Activated T-helper 9 cell treated with anti-CD3 and anti-CD28 coated beads, Interleukin-2, amount 50 U/mL, for 16 hours (primary cell): ENCODE results near the gene ART3.

Experiments
- DNase-seq: peaks from one replicate; pipeline ENCODE4 v3.0.0-alpha.2; 2020; ENCODE audit warnings: low read depth

ART3 gene

DNA sequence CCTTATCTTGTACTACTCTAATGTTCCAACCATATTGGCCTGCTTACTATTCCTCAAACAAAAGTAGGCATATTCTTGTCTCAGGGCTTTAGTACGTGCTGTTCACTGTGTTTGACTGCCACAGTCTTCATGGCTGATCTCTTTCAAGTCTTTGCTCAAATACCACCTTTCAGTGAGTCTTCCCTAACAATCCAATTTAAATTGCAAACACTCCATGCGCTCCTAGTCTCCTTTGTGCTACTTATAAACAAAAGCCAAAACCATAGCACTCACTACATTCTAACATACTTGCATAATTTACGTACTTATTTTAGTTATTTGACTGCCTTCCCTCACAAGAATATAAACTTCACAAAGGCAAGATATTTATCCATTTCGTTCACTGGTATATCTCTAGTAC is 1.7 kb upstream of the ART3 start:
- no peak for DNase-seq

DNA sequence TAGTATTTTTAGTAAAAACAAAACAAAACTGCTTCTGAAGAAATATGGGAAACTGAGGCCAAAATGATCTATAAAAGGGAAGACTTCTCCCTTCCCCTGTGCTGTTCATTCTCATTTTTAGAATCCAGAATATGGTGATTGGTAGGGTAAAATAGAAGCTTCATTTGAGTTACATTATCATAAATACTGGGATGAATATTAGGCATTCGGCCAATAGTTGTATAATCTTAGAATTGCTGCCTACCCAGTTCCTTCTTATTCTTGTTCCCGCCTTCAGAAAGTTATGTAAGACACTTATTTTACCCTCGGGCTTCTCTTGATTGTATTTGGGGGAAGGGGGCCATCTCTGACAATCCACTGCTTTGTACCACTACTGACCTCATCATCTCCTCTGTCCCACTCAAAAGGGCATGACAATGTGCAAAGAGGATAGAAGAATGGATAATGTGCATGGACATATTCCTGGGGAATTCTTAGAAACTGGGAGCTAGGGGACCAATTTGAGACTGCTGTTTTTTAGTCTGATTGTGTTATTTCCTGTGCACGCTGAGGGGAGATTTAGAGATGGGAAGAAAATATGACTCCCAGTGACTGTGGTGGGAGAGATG is 588 bp downstream of the ART3 start:
- DNase-seq = no peak

DNA sequence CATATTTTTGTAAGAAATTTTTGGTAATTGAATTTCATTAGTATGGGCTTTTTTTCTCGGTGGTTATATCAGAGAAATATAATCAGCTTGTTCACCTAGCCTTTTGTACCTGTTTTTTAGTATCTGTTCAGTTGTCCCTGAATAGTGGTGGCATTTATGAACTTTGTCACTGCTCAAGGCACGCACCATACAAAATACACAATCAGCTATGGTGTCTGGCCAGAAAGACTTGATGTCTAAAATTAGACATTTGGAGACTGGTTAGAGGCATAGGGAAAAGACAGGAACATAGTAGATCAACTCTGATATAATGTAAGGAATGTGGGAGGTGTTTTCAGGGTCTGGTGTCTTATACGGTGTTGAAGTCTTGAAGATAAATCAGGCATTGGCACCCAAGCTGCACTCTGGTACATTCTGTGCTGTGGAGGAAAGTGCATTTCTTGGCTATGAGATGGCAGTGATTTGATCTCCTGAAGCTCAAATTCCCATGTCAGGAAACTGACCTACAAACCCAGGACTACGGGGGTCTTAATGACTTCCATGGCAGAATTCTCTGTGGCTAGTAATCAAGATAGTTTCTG is 3.6 kb downstream of the ART3 start:
- DNase-seq = no peak

DNA sequence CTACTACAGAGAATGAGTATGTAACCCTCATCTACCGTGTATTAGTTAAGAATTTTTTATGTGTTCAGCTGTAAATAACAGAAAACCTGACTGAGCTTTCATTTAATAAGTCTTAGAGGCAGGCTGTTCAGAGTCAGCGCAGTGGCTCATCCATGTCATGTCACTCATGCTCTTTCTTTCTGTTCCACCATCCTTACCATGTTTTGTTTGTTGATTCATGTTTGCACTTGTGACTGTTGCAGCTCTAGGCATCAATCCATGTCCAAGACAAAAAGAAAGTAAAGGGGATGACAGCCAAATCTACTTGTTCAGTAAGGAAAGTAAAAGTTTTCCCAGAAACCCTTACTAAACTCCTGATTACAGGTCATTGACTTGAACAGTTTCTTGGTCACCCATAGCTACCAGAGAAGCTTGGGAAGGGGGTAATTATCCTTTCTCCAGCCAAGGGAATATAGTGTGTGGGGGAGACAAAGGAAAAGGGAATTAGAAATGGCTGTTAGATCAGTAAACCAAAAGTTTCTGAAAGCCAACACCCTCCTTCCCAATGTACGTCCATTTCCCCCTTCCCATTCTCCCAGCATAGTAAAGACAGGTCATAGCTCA is 9.0 kb downstream of the ART3 start:
- DNase-seq = no peak

DNA sequence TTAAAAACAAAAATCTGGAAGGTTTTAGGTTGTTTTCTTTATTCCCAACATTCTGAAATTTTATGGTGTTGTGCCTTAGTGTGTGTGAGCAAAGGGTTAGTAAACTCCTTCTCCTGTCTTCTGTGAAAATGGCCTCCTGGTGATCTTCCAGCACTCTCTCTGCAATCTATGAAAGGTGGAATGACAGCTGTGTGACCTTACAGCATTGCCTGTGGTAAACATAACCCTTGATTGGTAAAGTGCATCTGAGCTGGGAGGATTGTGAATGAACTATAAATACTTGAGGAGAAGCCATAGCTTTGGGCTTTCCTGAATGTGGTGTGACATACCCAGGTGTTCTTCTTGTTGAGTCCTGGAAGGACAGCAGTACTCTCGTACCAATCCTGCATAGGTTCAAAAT is 10.0 kb downstream of the ART3 start:
- no peak for DNase-seq

DNA sequence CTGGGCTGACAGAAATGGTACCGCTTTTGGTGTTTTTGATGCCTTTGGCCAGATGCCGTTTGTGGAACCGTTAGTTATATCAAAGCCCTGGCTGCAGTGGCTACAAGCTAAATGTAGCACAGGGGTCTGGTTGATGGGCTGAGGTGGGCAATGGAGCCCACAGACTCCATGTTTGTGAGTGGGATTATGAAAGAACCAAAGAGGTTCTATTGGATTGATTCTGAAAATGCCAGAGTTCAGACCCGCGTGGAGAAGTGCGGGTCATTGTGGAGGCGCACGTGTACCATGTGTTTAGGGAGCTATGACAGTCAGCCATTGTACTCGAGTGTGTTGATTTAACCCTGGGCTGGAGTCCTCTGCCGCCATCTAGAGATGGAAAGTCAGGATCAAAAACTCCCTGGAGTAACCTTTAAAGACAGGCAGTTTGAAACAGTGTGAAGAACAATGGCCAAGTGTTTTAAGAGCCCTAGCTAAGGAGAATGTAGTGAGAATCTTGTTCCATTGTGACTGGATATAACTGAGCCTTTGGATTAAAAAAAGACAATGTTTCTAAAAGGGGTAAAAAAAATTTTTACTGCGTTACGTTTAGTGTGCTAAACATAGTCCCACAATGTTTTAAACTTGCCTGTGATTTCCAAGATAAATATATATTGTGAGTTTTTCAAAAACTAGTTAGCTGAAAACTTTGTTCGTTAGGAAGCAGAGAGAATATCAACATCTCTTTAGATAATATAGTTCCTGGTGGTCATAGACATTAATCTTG is 12.7 kb downstream of the ART3 start:
- DNase-seq = no peak

DNA sequence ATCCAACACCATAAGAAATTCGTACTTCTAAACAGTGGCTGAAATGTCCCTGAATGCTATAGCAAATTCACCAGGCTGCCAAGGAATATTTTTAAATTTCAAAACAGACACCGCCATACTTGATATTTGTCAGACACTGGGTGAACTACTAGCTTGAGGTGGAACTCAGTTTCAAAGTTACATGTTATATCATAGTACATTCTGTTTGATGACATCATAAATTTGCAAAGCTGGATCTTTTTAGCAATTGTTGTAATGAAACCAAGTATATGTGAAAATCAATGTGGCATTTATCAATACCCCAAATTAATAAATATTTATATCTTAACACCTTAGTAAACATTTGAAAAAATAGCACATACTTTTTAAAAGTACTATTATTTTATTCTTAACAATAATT is 14.2 kb downstream of the ART3 start:
- no peak for DNase-seq

DNA sequence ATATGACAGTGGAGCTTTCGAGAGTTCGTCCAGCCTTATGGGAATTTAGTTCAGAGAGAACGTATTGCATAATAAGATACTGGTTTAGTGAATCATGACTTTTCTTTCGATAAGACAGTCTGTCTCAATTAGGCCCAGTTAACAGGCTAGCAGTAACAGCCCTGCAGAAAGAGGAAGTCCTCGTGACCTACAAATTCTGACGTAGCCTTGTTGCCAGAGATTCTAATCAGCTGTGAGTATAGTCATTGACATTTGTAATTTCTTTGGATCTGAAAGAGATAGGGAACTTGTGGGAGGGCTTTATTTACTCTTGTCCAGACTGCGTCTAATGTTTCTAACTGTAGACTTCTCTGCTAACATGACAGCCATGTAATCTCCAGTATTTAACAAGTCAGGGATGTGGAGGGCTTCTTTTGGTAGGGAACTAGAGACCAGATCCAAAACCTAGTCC is 15.8 kb downstream of the ART3 start:
- DNase-seq = no peak

DNA sequence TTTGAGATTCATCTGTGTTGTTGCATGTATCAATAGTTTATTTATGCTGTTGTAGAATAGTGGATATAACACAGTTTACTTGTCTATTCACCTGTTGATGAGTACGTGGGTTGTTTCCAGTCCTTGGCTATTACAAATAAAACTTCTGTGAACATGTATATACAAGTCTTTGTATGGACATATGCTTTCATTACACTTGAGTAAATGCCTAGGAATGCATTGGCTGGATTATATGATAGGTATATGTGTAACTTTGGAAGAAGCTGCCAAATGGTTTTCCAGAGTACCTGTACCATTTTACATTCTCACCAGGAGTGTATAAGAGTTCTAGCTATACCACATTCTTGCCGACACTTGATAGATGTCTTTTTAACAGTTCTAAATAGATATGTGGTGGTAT is 16.5 kb downstream of the ART3 start:
- no peak for DNase-seq

DNA sequence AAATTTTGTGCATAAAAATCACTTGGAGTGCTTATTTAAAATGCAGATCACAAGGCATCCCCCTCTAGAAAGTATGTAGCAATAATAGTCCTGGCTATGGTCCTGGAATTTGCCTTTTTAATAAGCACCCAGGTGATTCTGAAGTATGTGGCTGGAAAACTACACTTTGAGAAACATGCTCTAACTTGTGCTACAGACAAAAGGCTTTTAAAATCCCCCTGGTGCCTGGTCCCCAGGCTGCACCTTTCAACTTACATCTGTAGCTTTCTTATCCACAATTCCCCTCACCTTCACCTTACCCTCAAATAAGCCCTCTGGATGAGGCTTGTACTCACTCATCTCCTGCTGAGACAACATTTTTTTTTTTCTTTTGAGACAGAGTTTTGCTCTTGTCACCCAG is 21.1 kb downstream of the ART3 start:
- no peak for DNase-seq

DNA sequence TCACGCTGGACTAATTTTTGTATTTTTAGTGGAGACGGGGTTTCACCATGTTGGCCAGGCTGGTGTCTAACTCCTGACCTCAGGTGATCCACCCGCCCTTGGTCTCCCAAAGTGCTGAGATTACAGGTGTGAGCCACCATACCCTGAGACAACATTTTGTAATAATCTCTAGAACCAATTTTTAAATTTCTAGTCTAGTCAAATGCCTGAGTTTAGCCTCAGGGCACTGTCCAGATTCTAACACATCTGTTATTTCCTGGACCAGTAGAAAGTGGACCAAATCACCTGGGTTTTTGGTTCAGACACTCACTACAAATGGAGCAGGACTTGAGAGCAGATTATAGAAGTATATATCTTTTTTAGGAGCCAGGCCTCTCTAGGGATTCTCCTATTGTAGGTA is 21.6 kb downstream of the ART3 start:
- no peak for DNase-seq

DNA sequence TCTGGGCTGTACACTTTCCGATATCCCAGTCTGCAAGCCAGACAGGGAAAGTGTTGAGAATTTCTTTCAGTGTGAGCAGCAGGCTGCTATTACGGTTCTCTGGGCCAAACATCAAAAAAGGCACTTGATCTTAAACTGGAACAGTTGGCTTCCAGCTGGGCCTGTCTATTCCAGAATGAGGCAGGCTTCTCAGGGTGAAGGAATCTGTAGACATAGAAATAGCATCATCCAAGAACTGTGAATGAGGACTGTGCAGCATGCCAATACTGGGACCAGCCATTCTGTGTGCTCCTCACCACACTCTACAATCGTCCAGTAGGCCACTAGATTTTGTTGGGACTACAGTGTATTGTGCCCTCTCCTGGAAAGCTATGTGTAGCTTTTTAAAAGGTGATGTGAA is 31.1 kb downstream of the ART3 start:
- DNase-seq = no peak

DNA sequence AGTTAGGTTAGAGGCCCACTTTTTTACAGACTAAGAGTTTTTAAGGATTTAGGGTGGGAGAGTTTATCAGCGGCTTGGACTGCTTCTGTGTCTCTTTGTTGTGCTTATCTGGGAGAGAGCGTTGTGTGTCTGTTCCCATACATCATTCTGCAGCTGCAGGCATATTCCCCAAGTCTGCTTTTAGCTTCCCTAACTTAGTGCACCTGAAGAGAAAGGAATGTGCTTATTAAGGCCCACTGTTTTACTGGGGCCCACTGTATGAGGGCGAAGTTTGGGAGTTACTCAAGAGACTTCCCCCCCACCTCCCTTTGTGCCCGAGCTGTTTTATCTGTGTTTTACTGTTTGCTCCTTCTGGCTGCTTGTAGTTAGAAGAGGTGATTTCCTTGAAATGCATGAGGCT is 31.9 kb downstream of the ART3 start:
- no peak for DNase-seq

DNA sequence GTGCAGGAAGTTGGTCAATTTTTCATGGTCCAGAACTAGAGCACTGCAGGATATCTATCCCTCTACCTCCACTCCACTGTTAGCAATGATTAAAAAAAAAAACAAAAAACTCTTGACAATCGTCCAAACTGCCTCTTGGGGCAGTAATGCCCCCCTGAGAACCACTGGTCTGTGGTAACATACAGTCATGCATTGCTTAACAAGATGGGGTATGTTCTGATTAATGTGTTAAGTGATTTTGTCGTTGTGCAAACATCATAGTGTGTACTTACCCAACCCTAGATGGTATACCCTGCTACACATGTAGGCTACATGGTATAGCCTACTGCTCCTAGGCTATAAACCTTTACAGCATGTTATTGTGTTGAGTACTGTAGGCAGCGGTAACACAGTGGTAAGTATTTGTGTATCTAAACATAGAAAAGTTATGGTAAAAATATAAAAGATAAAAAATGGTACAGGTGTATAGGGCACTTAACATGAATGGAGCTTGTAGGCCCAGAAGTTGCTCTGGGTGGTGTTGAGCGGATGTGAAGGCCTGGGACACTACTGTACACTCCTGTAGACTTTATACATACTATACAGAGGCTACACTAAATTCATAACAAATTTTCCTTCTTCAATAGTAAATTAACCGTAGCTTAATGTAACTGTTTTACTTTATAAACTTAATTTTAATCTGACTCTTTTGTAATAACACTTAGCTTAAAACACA is 34.1 kb downstream of the ART3 start:
- DNase-seq = no peak

DNA sequence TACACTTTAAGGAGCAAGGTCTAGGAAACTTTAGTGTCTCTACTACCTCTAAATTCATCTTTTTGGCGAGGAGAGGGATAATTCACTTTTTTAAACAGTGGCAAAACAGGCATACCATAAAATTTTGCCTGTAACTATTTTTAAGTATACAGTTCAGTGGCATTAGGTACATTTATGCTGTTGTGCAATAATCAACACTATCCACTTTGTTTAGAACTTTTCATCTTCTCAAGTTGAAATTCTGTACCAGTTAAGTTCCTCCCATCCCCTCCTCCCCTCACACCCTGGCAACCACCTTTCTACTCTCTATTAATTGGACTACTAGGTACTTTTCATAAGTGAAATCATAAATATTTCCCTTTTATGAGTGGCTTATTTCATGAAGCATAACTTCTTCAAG is 42.3 kb downstream of the ART3 start:
- DNase-seq = no peak

DNA sequence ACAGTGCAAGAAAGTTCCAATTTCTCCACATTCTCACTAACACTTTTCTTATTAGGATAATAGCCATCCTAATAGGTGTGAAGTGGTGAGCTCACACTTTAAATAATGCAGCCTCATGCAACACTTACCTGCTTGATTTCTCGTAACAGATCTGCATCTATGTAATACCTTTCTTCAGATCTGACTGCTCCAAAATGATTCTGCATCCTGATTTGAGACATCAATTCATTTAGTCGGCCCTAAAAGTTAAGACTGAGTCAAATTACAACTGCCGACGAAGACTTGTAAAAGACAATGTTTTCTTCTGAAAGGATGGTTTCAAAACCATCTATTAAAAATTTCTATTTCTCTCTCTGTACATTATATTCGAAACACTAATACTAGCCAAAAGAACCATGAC is 43.0 kb downstream of the ART3 start:
- no peak for DNase-seq

DNA sequence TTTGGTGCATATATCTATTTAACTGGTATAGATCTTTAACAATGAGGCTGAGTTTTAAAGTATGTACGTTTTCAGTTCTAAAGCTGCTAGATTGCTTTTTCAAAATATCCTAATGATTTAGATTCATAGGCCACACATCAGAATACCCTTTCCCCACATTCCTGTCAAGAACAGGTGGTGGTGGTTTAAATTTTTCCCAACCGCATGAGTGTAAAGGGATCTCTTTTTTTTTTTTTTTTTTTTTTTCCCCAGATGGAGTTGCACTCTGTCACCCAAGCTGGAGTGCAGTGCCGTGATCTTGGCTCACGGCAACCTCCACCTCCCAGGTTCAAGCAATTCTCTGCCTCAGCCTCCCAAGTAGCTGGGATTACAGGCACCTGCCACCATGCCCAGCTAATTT is 45.7 kb downstream of the ART3 start:
- DNase-seq = no peak

DNA sequence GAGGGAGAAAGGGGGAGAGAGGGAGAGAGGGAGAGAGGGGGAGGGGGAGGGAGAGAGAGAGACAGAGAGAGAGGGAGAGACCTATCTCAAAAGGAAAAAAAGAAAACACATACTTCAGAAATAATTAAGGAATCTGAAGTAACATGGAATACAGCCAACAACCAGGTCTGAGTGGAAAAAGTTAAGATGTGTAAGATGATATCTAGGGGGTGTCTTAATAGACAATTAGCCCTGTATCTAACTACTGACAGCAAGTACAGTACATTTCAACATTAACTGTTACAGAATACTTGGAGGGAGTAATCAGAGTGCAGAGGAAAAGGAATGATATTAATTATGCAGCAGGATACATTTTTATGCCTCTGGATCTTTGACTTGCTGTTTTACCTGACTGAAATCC is 51.3 kb downstream of the ART3 start:
- no peak for DNase-seq

DNA sequence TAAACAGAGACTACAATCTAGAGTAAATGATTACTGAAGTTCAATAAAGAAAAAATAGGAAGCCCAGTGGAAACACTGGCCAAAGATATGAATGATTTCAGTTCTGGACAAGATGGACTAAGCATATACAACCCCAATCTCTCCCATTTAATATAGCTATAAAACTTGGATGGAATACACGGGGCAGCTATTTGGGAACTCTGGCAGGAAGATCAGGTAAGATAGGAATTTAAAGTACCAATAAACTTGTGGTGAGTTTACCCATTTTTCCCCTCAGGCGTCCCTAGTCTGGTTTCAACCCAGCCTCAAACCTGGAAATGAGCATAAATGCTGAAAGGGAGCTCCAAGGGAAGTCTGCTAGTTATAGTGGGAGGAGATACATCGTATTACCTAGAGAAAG is 53.2 kb downstream of the ART3 start:
- DNase-seq = no peak

DNA sequence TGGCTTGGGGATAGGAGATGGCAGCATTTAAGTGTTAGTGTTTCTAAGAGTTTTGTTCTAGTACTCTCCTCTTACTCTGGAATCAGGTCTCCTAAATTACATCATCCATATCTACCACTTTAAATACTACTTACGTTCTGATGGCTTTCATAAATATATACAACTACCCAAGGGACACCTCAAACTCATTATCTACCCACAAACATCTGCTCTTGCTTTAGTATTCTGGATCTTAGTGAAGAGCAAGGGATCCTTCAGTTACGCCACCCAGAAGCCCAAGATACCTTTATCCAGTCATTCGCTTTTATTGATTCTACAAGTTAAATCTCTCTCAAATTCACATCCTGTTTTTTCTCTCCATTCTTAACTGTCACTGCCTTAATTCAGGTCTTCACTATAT is 66.7 kb downstream of the ART3 start:
- no peak for DNase-seq

DNA sequence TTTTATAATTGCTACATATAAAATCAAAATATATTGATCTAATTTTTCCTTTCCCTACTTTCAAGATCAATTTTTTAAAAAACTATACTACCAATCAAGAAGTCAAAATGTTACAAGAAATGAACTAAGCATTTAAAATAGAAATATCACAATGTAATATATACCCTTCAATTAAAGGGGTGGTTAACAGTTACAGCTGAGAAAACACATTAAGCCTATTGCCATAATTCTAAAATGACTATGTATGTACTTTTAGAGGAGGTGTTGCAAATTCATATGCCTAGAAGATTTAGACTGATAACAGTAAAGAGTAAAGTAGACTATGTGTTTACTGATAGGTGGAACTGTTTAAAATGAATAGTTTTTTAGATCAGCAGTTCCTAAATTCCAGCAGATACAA is 70.0 kb downstream of the ART3 start:
- no peak for DNase-seq

DNA sequence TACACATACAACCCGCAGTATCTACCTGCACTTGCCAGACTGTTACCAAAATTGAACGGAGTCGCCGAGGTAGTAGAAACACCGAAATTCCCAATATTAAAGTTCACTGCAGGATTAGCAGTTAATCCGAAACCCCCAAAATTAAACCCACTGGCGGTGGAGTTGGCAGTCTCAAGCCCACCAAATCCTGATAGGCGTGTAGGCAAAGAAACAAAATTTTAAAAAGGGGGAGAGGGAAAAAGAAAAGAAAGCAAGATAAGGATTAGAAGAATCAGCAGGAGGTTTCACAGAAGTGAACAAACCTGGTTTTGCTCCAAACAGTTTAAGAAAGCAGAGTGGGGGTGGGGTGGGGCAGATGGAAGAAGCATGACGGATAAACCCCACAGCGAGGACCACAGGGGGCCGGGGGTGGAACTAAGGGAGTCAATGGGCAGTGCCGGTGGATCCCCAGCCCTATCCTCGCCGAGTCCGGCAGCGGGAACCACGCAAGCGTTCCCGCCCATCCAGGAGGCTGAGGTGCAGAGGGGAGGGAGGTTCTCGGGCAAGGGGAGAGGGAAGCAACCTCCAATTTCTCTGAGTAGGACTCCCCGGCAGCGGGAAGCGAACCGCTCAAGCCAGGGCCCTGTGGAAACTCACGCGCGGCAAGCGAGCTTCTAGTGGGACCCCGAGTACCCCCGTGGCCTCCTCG is 73.1 kb downstream of the ART3 start:
- peak; percentile 12 for DNase-seq
